GM23338 (cell line): ENCODE data around the gene NTN1. TPM values are rescaled to one million over a fixed set of nuclear protein-coding genes. Genes with fewer than 3 reads are reported as not detected.

Experiments
- ATAC-seq: fragments of 200-7000 bp; cut with Tn5 transposase; 3 replicates; pipeline ENCODE4 v1.9.1; 2020
- DNase-seq: peaks from one replicate; pipeline ENCODE4 v3.0.0-alpha.2; 2015; ENCODE audit warnings: low spot score
- H2AFZ ChIP-seq: fragments of 200-600 bp; sonication (generic); 2 replicates; pipeline ENCODE4 v1.8.0; 2016; ENCODE audit warnings: antibody characterized with exemption, mild to moderate bottlenecking, moderate library complexity
- H3F3A ChIP-seq: fragments of 200-600 bp; sonication (generic); replicated peaks from 2 replicates; pipeline ENCODE4 v1.8.0; 2017; ENCODE audit warnings: antibody characterized with exemption, mixed run types, low read depth
- H3K27ac ChIP-seq: fragments of 200-600 bp; sonication (generic); 2 replicates; pipeline ENCODE4 v1.6.1; 2016; ENCODE audit warnings: low read depth
- H3K27me3 ChIP-seq: fragments of 200-600 bp; sonication (generic); 2 replicates; pipeline ENCODE4 v1.8.0; 2016; ENCODE audit warnings: mild to moderate bottlenecking, mixed run types, moderate library complexity; ENCODE audit not compliant: insufficient read depth
- H3K36me3 ChIP-seq: fragments of 200-600 bp; sonication (generic); 2 replicates; pipeline ENCODE4 v1.8.0; 2016; ENCODE audit warnings: mild to moderate bottlenecking; ENCODE audit not compliant: insufficient read depth
- H3K4me1 ChIP-seq: fragments of 200-600 bp; sonication (generic); 2 replicates; pipeline ENCODE4 v1.8.0; 2016; ENCODE audit warnings: mild to moderate bottlenecking, moderate library complexity; ENCODE audit not compliant: insufficient read depth
- H3K4me2 ChIP-seq: fragments of 200-600 bp; sonication (generic); 2 replicates; pipeline ENCODE4 v1.7.1; 2017; ENCODE audit warnings: mixed run types
- H3K4me3 ChIP-seq: fragments of 200-600 bp; sonication (generic); 2 replicates; pipeline ENCODE4 v1.6.1; 2016; ENCODE audit warnings: mixed run types
- H3K79me2 ChIP-seq: fragments of 200-600 bp; sonication (generic); replicated peaks from 2 replicates; pipeline ENCODE4 v1.8.0; 2017; ENCODE audit warnings: mild to moderate bottlenecking; ENCODE audit not compliant: insufficient read depth
- H3K9me2 ChIP-seq: fragments of 200-600 bp; sonication (generic); 2 replicates; pipeline ENCODE4 v1.8.0; 2017; ENCODE audit not compliant: insufficient read depth
- H4K20me1 ChIP-seq: fragments of 200-600 bp; sonication (generic); replicated peaks from 2 replicates; pipeline ENCODE4 v1.8.0; 2017; ENCODE audit warnings: mild to moderate bottlenecking; ENCODE audit not compliant: insufficient read depth
- H3K27ac Mint-ChIP-seq: 2 replicates; pipeline ENCODE4 v1.8.0; 2020; ENCODE audit warnings: inconsistent platforms, mild to moderate bottlenecking, moderate library complexity, mixed read lengths
- H3K27me3 Mint-ChIP-seq: 3 replicates; pipeline ENCODE4 v1.8.0; 2022; ENCODE audit warnings: low read depth, mild to moderate bottlenecking, moderate library complexity, mixed read lengths, inconsistent platforms; ENCODE audit not compliant: insufficient read depth, poor library complexity
- H3K36me3 Mint-ChIP-seq: 3 replicates; pipeline ENCODE4 v1.8.0; 2021; ENCODE audit warnings: low read depth, mild to moderate bottlenecking, inconsistent platforms, moderate library complexity, mixed read lengths
- H3K4me1 Mint-ChIP-seq: 3 replicates; pipeline ENCODE4 v1.8.0; 2020; ENCODE audit warnings: mild to moderate bottlenecking, inconsistent platforms, mixed read lengths
- H3K4me3 Mint-ChIP-seq: 3 replicates; pipeline ENCODE4 v1.8.0; 2021; ENCODE audit warnings: moderate library complexity, mild to moderate bottlenecking, inconsistent platforms, mixed read lengths
- H3K9me3 Mint-ChIP-seq: 3 replicates; pipeline ENCODE4 v1.8.0; 2020; ENCODE audit warnings: moderate library complexity, mild to moderate bottlenecking, inconsistent platforms, mixed read lengths
- CREB1 ChIP-seq: fragments of 250-450 bp; sonication (Bioruptor Pico); IDR thresholded peaks from 2 replicates; pipeline ENCODE4 v1.5.0; 2020; ENCODE audit warnings: low read depth, mild to moderate bottlenecking, moderate library complexity
- EZH2 ChIP-seq: fragments of 200-600 bp; sonication (generic); IDR thresholded peaks from one replicate; pipeline ENCODE4 v1.8.0; 2017; ENCODE audit warnings: antibody characterized with exemption, mild to moderate bottlenecking, low read depth; ENCODE audit not compliant: unreplicated experiment
- JUNB ChIP-seq: IDR thresholded peaks from one replicate; pipeline ENCODE4 v1.6.1; 2016; ENCODE audit warnings: antibody characterized with exemption; ENCODE audit not compliant: unreplicated experiment
- NANOG ChIP-seq: IDR thresholded peaks from 2 replicates; pipeline ENCODE4 v1.6.1; 2016; ENCODE audit warnings: antibody characterized with exemption, borderline replicate concordance
- POLR2AphosphoS5 ChIP-seq: IDR thresholded peaks from 2 replicates; pipeline ENCODE4 v1.6.1; 2016; ENCODE audit warnings: antibody characterized with exemption, low read depth
- STAT1 ChIP-seq: IDR thresholded peaks from one replicate; pipeline ENCODE4 v1.6.1; 2016; ENCODE audit warnings: antibody characterized with exemption; ENCODE audit not compliant: unreplicated experiment
- ZNF114 ChIP-seq: fragments of 250-450 bp; sonication (Bioruptor Pico); IDR thresholded peaks from 2 replicates; pipeline ENCODE4 v1.5.0; 2020; ENCODE audit warnings: mild to moderate bottlenecking, moderate library complexity
- ZNF331 ChIP-seq: fragments of 250-450 bp; sonication (Bioruptor Pico); IDR thresholded peaks from 2 replicates; pipeline ENCODE4 v1.5.0; 2020; ENCODE audit warnings: low read depth, mild to moderate bottlenecking, moderate library complexity
- polyA plus RNA-seq: library from polyadenylated mRNA; unstranded; fragments of >200 nt; fragmentation: Nextera tagmentation; extraction: Ambion mirVana; gene quantifications from 2 replicates; pipeline ENCODE4 v1.2.1, GENCODE V29; 2016
- total RNA-seq: library from RNA; depleted of rRNA; stranded (reverse); fragments of >200 nt; shearing (Covaris generic); gene quantifications from 2 replicates; pipeline ENCODE4 v1.2.3, GENCODE V29; 2014
- TF ChIP-seq, protein P1 (sequence below): IDR thresholded peaks from one replicate; pipeline ENCODE4 v1.6.1; 2018; ENCODE audit warnings: antibody characterized with exemption; ENCODE audit not compliant: unreplicated experiment
- TF ChIP-seq, protein P2 (sequence below): fragments of 250-450 bp; sonication (Bioruptor Pico); IDR thresholded peaks from 2 replicates; pipeline ENCODE4 v1.5.0; 2020; ENCODE audit warnings: mild to moderate bottlenecking, moderate library complexity
- TF ChIP-seq, protein P3 (sequence below): IDR thresholded peaks from 2 replicates; pipeline ENCODE4 v1.6.1; 2016; ENCODE audit warnings: antibody characterized with exemption

Gene NTN1
- total and polyA plus RNA-seq, 2 experiments from 2014 or later: 0.57 to 2.6 TPM

DNA sequence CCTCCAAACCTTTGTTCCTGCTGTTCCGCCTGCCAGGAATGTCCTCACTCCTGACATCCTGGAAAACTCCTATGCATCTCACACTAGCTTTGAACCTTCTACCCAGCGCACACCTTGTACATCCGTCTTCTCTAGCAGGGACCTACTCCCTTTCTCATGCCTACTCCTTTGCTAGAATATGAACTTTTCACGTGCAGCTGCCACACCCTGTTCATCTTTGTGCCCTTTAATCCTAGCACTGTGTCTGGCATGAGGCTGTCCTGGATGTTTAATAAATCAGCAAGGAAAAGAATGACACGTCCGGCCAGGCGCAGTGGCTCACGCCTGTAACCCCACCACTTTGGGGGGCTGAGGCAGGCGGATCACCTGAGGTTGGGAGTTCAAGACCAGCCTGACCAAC lies 111.0 kb downstream of the NTN1 start (continued):
- TF ChIP-seq, protein P1, sequence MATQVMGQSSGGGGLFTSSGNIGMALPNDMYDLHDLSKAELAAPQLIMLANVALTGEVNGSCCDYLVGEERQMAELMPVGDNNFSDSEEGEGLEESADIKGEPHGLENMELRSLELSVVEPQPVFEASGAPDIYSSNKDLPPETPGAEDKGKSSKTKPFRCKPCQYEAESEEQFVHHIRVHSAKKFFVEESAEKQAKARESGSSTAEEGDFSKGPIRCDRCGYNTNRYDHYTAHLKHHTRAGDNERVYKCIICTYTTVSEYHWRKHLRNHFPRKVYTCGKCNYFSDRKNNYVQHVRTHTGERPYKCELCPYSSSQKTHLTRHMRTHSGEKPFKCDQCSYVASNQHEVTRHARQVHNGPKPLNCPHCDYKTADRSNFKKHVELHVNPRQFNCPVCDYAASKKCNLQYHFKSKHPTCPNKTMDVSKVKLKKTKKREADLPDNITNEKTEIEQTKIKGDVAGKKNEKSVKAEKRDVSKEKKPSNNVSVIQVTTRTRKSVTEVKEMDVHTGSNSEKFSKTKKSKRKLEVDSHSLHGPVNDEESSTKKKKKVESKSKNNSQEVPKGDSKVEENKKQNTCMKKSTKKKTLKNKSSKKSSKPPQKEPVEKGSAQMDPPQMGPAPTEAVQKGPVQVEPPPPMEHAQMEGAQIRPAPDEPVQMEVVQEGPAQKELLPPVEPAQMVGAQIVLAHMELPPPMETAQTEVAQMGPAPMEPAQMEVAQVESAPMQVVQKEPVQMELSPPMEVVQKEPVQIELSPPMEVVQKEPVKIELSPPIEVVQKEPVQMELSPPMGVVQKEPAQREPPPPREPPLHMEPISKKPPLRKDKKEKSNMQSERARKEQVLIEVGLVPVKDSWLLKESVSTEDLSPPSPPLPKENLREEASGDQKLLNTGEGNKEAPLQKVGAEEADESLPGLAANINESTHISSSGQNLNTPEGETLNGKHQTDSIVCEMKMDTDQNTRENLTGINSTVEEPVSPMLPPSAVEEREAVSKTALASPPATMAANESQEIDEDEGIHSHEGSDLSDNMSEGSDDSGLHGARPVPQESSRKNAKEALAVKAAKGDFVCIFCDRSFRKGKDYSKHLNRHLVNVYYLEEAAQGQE: no peak

DNA sequence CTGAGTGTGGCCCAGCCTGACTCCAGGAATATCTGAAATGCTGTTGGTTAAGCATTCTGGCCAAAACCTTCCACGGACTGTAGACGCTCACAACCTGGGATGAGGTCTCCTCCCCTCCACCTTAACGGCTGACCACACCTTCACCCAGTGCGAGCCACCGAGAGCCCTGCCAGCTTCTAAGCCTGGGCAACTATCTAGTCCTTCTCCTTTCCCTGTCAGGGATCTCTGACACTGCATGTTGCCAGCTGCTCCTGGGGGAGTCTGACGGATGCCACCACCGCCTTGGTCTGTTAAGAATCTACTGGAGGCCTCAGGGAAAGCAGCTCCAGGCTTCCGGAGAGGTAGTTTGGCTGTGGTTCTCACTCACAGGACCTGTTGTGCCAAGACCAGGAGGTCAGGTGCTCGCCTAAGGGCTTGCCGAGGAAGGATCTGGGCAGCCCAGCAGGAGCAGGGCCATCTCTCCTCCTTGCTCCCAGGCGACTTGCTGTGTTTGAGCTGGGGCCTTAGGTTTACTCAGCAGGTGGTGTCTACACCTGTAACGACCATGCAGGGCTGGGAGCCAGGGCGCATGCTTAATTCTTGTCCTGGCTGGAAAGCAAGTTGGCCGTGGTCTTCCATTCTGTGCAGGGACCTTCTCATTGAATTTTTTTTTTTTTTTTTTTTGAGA lies 111.8 kb downstream of the NTN1 start:
- Histone ChIP-seq H3K9me2 (no peaks in the 10 kb centered on the region), H3K4me2 (no peak overlapping the region), H3K4me1 (no peaks in the 10 kb centered on the region), H3K4me3 (no peak overlapping the region), H3K79me2 (no peaks in the 10 kb centered on the region), H3K36me3 (no peaks in the 10 kb centered on the region), H3K27me3 (no peaks in the 10 kb centered on the region), H3F3A (no peaks in the 10 kb centered on the region), H3K27ac (no peak overlapping the region), H2AFZ (no peak overlapping the region), H4K20me1 (no peaks in the 10 kb centered on the region)
- Mint-ChIP-seq H3K9me3 (no peaks in the 10 kb centered on the region), H3K27ac (no peak overlapping the region), H3K36me3 (no peaks in the 10 kb centered on the region), H3K4me3 (no peak overlapping the region), H3K27me3 (peaks cover 14% of the 10 kb centered on the region), H3K4me1 (no peaks in the 10 kb centered on the region)
- ATAC-seq (no peak), DNase-seq (no peak)
- TF ChIP-seq, protein P2, sequence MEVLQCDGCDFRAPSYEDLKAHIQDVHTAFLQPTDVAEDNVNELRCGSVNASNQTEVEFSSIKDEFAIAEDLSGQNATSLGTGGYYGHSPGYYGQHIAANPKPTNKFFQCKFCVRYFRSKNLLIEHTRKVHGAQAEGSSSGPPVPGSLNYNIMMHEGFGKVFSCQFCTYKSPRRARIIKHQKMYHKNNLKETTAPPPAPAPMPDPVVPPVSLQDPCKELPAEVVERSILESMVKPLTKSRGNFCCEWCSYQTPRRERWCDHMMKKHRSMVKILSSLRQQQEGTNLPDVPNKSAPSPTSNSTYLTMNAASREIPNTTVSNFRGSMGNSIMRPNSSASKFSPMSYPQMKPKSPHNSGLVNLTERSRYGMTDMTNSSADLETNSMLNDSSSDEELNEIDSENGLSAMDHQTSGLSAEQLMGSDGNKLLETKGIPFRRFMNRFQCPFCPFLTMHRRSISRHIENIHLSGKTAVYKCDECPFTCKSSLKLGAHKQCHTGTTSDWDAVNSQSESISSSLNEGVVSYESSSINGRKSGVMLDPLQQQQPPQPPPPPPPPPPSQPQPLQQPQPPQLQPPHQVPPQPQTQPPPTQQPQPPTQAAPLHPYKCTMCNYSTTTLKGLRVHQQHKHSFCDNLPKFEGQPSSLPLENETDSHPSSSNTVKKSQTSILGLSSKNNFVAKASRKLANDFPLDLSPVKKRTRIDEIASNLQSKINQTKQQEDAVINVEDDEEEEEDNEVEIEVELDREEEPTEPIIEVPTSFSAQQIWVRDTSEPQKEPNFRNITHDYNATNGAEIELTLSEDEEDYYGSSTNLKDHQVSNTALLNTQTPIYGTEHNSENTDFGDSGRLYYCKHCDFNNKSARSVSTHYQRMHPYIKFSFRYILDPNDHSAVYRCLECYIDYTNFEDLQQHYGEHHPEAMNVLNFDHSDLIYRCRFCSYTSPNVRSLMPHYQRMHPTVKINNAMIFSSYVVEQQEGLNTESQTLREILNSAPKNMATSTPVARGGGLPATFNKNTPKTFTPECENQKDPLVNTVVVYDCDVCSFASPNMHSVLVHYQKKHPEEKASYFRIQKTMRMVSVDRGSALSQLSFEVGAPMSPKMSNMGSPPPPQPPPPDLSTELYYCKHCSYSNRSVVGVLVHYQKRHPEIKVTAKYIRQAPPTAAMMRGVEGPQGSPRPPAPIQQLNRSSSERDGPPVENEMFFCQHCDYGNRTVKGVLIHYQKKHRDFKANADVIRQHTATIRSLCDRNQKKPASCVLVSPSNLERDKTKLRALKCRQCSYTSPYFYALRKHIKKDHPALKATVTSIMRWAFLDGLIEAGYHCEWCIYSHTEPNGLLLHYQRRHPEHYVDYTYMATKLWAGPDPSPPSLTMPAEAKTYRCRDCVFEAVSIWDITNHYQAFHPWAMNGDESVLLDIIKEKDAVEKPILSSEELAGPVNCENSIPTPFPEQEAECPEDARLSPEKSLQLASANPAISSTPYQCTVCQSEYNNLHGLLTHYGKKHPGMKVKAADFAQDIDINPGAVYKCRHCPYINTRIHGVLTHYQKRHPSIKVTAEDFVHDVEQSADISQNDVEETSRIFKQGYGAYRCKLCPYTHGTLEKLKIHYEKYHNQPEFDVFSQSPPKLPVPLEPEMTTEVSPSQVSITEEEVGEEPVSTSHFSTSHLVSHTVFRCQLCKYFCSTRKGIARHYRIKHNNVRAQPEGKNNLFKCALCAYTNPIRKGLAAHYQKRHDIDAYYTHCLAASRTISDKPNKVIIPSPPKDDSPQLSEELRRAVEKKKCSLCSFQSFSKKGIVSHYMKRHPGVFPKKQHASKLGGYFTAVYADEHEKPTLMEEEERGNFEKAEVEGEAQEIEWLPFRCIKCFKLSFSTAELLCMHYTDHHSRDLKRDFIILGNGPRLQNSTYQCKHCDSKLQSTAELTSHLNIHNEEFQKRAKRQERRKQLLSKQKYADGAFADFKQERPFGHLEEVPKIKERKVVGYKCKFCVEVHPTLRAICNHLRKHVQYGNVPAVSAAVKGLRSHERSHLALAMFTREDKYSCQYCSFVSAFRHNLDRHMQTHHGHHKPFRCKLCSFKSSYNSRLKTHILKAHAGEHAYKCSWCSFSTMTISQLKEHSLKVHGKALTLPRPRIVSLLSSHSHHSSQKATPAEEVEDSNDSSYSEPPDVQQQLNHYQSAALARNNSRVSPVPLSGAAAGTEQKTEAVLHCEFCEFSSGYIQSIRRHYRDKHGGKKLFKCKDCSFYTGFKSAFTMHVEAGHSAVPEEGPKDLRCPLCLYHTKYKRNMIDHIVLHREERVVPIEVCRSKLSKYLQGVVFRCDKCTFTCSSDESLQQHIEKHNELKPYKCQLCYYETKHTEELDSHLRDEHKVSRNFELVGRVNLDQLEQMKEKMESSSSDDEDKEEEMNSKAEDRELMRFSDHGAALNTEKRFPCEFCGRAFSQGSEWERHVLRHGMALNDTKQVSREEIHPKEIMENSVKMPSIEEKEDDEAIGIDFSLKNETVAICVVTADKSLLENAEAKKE (CRISPR knock-in tag): no peak
- TF ChIP-seq STAT1 (no peak), ZNF114 (no peak), CREB1 (CRISPR knock-in tag) (no peak), POLR2AphosphoS5 (no peak), JUNB (no peak), ZNF331 (CRISPR knock-in tag) (no peak), NANOG (no peak), EZH2 (no peak)
- TF ChIP-seq, protein P3, sequence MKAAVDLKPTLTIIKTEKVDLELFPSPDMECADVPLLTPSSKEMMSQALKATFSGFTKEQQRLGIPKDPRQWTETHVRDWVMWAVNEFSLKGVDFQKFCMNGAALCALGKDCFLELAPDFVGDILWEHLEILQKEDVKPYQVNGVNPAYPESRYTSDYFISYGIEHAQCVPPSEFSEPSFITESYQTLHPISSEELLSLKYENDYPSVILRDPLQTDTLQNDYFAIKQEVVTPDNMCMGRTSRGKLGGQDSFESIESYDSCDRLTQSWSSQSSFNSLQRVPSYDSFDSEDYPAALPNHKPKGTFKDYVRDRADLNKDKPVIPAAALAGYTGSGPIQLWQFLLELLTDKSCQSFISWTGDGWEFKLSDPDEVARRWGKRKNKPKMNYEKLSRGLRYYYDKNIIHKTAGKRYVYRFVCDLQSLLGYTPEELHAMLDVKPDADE: no peak
